Fibroblast of skin of abdomen (primary cell): ENCODE measurements around the gene HRCT1. TPM values are rescaled to one million over a fixed set of nuclear protein-coding genes. Genes with fewer than 3 reads are reported as not detected.
"Not testable (repeated sequence)": the region's sequence is repeated elsewhere in the genome, so short reads cannot be mapped to it uniquely, and the experiment has no call there.

Source experiments
- DNase-seq: peaks from one replicate; pipeline ENCODE4 v3.0.0-alpha.2; 2013
- polyA plus RNA-seq, 2 experiments: library from polyadenylated mRNA; unstranded; fragments of 120-200 nt; gene quantifications; one replicate each; pipeline ENCODE4 v1.2.1, GENCODE V29; 2013; ENCODE audit not compliant: insufficient read length in 2 of 2

Gene HRCT1
- 4.5 TPM for polyA plus RNA-seq (2013, experiment 1 of 2; ENCODE audit: insufficient read length)
- polyA plus RNA-seq (2013, experiment 2 of 2; ENCODE audit: insufficient read length), result 5.1 TPM

DNA sequence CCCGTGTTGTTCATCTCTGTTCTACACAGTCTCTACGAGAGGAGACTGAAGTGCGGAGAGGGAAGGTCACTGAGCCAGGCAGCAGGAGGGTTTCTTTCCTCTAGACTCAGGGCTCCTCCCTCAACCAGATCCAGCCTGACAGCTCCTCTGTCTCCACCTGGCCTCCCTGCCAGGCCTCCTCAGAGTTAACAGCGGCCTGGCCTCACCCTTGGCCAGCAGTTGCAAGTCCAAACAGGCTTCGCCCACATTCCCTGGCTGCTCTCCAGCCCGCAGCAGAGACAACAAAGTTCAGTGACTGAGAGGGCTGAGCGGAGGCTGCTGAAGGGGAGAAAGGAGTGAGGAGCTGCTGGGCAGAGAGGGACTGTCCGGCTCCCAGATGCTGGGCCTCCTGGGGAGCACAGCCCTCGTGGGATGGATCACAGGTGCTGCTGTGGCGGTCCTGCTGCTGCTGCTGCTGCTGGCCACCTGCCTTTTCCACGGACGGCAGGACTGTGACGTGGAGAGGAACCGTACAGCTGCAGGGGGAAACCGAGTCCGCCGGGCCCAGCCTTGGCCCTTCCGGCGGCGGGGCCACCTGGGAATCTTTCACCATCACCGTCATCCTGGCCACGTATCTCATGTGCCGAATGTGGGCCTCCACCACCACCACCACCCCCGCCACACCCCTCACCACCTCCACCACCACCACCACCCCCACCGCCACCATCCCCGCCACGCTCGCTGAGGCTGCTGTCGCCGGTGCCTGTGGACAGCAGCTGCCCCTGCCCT, at the start of gene HRCT1:
HRCT1 (plus strand) TSS at position 291 of the 768 bp plus-strand sequence; CDS start at position 377, 86 bp downstream.
- DNase-seq, result peak; percentile 95

GRCh38 chr9:35856206-35856605, 49.8 kb upstream of the HRCT1 start:
- no peak for DNase-seq

DNA sequence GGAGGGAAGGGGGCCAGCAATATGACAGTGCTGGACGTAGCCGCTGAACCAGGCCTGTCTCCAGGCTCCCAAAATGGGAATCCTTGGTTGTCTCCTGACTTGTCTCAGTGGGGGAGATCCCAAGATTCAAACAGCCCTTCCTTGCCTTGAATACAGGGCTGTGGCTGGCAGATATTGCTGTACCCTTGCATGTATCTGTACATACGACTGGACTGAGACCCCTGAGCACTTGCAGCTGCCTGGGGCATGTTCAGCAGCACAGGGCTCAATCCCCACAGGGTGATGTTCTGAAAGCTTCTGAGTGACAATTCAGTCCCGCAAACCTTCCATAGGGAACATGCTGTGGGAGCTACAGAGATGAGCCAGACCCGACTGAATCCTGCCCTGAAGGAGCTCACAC, 49.1 kb upstream of the HRCT1 start:
- DNase-seq, result no peak

- no peak for DNase-seq
Measured at GRCh38 chr9:35858458-35858857, 47.5 kb upstream of the HRCT1 start.

DNA sequence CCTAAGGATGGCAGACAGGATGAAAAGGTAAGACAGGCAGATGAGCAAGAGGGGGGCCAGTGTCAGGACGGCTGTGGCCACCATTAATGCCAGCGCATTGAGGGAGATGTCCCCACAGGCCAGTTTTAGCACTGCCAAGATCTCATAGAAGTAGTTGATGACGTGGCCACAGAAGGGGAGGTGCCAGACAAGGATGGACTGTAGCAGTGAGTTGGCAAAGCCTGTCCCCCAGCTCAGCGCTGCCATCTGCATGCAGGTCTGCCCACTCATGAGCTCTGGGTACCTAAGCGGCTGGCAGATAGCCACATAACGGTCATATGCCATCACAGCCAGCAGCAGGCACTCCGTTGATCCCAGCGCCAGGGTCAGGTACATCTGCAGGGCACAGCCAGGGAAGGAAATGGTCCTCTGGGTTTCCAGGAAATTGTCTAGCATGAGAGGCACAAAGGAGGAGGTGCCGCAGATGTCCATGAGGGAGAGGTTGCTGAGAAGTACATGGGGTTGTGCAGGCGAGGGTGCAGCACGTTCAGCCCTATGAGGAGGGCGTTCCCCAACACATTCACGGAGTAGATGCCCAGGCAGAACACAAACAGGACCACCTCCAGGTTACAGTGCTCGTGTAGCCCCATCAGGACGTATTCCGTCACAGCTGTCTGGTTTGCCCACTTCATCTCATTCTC, 46.6 kb upstream of the HRCT1 start:
- DNase-seq, result peak; percentile 13

- DNase-seq, result no peak
Measured at GRCh38 chr9:35859990-35860339, 46.0 kb upstream of the HRCT1 start.

GRCh38 chr9:35861161-35861897, 44.7 kb upstream of the HRCT1 start:
- no peak for DNase-seq

GRCh38 chr9:35862328-35862727, 43.7 kb upstream of the HRCT1 start:
- no peak for DNase-seq

DNA sequence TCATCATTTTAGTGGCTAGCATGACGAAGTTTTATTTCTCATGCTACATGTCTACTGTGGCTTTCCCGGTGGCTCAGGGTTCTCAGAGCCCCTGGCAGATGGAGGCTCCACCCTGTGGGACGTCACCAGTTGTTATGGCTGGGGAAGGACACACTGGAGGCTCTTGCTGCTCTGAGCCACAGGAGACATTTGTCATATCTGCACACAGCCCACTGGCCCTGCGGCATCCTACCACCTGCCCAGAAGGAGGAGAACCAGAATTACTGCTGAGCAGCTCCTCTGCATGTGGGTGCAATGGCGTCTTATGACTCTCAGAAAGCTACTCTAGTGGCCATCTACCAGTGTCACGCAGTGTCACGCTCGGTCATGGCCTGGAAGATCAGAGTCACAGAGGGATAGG, 42.4 kb upstream of the HRCT1 start:
- no peak for DNase-seq

DNA sequence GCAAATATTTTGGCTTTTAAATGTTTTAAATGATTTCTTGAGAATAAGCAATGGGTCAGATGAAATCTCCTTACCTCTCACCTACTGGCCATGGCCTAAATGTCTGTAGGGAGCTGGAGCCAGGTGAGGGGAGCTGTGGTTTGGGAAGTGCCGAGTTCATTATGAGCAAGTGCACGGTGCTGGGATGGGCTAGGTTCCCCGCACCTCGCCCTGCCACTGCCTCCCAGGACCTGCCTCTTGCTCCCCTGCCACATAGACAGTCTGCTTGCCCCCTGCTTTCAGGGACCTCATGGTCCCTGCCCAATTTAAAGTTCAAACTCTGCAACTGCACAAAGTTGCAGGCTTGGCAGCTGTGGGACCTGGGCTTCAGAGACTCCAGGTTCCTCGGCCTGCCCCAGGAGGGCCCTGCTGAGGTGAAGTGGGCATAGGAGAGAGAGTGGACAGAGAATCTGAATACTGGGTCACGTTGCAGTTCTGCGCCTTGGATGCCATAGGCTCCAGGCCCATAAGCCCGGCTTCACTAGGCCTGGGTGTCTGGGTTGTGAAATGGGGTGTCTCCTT, 41.2 kb upstream of the HRCT1 start:
- no peak for DNase-seq

DNA sequence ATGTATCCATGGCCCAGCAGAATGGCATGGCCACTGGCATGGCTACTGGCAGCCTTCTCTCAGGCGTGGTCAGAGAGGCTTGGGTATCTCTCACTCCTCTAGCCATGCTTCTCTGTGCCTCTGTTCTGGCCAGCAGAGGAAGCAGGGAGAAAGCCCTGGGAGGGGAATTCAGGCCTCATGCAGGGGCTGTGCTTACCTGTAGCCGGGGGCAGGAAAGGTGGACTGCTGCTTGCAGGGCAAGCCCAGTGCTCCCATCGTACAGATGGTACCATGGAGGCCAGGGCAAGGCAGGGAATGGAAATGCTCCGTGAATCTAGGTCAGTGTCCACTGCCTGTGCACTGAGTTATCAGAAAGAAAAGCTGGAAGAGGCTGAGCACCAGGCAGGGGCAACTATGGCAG, 38.5 kb upstream of the HRCT1 start:
- no peak for DNase-seq

GRCh38 chr9:35868933-35869332, 37.1 kb upstream of the HRCT1 start:
- DNase-seq, result no peak

DNA sequence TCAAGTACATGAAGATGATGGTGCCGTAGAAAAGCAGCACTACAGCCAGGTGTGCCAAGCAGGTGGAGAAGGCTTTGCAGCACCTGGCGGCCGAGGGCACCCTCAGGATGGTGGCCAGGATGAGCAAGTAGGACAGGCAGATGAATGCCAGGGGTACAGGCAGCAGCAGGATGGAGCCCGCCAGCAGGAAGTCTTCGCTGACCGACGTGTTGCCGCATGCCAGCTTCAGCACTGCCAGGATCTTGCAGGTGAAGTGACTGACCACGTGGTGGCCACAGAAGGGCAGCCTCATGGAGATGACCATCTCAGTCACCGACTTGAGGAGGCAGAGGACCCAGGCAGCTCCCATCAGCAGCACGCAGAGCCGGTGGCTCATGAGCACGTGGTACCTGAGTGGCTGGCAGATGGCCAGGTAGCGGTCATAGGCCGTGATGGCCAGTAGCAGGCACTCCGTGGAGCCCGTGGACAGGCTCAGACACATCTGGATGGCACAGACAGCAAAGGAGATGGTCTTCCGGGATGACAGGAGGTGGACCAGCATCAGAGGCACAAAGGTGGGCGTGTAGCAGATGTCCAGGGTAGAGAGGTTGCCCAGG, 36.3 kb upstream of the HRCT1 start:
- no peak for DNase-seq

DNA sequence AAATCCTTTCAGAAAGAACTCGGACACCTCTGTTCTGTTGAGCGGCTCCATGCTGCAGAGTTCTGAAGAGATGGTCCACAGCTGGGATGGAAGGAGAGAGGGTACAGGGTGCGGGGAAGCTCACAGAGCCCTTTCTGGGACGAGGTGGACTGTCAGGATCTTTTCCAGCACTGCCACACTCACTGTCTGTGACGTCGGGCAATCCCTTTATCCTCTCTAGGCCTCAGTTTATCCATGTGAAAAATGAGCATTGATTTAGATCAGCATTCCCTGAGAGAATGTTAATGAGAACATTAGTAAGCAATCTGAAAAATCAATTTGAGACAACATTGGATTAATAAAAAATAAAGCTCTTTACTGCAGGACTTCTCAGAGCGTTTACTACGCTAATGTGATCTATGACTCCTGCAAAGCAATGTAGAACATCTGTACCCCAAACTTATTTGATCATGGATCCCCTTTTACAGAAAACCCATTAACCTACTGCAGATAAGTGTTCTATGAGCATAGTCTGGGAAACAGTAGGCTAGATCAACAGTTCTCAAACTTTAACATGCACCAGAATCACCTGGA, 35.6 kb upstream of the HRCT1 start, which contains the start of gene OR13J1:
OR13J1 (minus strand) TSS at position 51 of the 573 bp plus-strand sequence; CDS start at position 51, 0 bp downstream.
- no peak for DNase-seq

- DNase-seq, result no peak
Measured at GRCh38 chr9:35871545-35871944, 34.5 kb upstream of the HRCT1 start.

DNA sequence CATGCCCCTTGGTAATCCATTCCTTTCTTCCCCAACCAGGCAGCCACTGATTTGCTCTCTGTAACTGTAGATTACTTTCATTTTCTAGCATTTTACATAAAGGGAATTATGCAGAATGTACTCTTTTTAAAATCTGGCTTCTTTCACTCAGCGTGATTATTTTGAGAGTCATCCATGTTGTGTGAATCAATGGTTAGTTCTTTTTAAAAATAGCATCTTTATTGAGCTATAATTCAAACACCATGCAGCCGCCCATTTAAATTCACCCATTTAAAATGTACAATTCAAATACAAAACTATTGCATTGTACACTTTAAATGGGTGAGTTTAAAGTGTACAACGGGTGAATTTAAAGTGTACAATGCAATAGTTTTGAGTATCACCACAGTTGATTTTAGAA, 33.5 kb upstream of the HRCT1 start:
- DNase-seq, result no peak

DNA sequence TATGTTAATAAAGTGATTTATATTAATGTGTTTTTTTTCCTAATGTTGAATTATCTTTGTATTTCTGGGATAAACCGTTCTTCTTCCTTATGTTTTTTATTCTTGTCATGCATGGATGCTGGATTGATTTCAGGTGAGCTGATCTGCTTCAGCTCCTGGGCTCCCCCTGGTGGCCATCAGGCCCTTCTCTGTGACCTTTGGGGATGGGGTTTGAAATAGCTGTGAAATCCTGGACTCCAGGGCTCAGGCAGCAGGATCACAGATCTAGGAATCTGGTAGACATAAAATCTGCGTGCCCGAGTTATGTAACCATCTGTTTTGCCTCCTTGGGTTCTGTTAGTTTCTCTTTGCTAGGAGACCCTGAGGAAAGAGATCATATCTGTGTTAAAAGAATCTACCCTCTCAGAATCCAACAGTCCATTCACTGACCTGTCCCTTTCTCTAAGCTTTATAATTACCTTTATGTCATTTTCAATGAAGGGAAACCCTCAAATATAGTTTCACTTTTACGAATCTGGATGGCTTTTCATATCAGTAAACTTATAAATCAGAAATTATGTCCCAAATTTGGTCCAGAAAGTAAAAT, 23.6 kb upstream of the HRCT1 start:
- peak; percentile 71 for DNase-seq

- peak; percentile 29 for DNase-seq
Measured at GRCh38 chr9:35882996-35883395, 23.0 kb upstream of the HRCT1 start.

- not testable (repeated sequence) for DNase-seq
Measured at GRCh38 chr9:35884908-35885307, 21.1 kb upstream of the HRCT1 start.

DNA sequence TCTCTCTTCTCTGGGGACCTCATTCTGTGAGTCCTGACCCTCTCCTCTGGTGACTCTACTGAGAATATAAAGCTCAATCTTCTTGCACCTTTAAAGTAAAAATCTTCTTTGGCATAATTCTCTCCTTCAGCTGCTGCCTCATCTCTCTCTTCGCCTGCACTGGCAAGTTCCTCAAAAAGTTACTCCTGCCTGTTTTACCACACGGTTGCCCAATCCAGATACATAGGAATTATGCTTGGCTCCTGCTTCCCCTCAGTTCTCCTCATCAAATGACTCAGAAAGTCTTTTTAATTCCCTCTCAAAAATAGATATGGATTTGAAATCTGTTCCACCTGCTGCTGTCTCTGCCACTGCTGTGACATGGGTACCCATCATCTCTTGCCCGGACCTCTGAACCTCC, 14.4 kb upstream of the HRCT1 start:
- no peak for DNase-seq

DNA sequence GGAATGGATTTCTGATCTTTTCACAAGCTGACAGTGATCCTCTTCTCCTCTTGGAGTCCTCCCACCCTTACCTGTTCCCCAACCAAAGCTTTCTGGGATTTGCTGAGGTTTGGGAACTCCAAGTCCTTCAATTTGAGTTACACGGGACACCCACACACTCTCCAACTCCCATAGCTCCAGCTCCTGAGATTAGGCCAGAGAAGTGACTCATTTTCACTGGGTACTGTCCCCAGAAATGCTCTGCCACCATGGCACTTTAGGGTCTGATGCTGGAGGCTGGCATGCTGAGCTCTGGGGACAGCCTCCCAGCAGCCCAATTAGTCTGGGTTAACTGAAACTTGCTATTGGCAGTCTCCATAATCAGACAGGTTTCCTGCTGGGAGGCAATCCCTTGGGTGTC, 14.0 kb upstream of the HRCT1 start:
- no peak for DNase-seq

GRCh38 chr9:35896570-35896969, 9.4 kb upstream of the HRCT1 start:
- DNase-seq, result no peak
